COLO829 (cell line): ENCODE measurements around the gene TMEM11.

Experiments
- DNase-seq: peaks from one replicate; pipeline ENCODE4 v3.0.0; 2012; ENCODE audit warnings: low spot score

Gene TMEM11

GRCh38 chr17:21214015-21214776 is at the start of gene TMEM11:
TSS of gene TMEM11 (minus strand) at chr17:21214161. CDS start at chr17:21214152, 9 bp downstream.
- DNase-seq, result peak; percentile 94

- DNase-seq, result no peak
These were observed 49.4 kb upstream of the TMEM11 start for GRCh38 chr17:21263376-21263775.

GRCh38 chr17:21262259-21262993 is 48.5 kb upstream of the TMEM11 start:
- no peak for DNase-seq

- DNase-seq, result no peak
These were observed 44.6 kb upstream of the TMEM11 start for GRCh38 chr17:21258593-21258992.

GRCh38 chr17:21253646-21254441 is 39.9 kb upstream of the TMEM11 start:
- no peak for DNase-seq

GRCh38 chr17:21252796-21253645 is 39.1 kb upstream of the TMEM11 start, which contains the start of gene NATD1:
TSS of gene NATD1 (minus strand) at chr17:21253410. CDS start at chr17:21253264, 146 bp downstream.
- DNase-seq, result peak; percentile 80

GRCh38 chr17:21252289-21252795 is 38.4 kb upstream of the TMEM11 start:
- DNase-seq, result no peak

- no peak for DNase-seq
These were observed 37.5 kb upstream of the TMEM11 start for GRCh38 chr17:21251337-21252010.

- DNase-seq, result no peak
These were observed 36.9 kb upstream of the TMEM11 start for GRCh38 chr17:21250854-21251253.

GRCh38 chr17:21249920-21250703 is 36.2 kb upstream of the TMEM11 start:
- DNase-seq, result no peak

- DNase-seq, result no peak
These were observed 35.3 kb upstream of the TMEM11 start for GRCh38 chr17:21249086-21249795.

- DNase-seq, result no peak
These were observed 34.5 kb upstream of the TMEM11 start for GRCh38 chr17:21248500-21248899.

- no peak for DNase-seq
These were observed 33.7 kb upstream of the TMEM11 start for GRCh38 chr17:21247552-21248258.

GRCh38 chr17:21246698-21247097 is 32.7 kb upstream of the TMEM11 start:
- DNase-seq, result no peak

- DNase-seq, result no peak
These were observed 31.7 kb upstream of the TMEM11 start for GRCh38 chr17:21245639-21246084.

- no peak for DNase-seq
These were observed 29.7 kb upstream of the TMEM11 start for GRCh38 chr17:21243516-21244303.

- no peak for DNase-seq
These were observed 29.0 kb upstream of the TMEM11 start for GRCh38 chr17:21242780-21243515.
